ENCODE results near the gene TLE4.

GRCh38 chr9:79694208-79694607 is 122.4 kb downstream of the TLE4 start:
- TF ChIP-seq CTCF (IDR thresholded peaks at IDR 0.05) (no peak), POLR2A (IDR thresholded peaks at IDR 0.05) (no peak)

All from Peyer's patch (tissue), 4 donors.